ENCODE measurements around the gene OR9Q1.
"Not testable (repeated sequence)": the region's sequence is repeated elsewhere in the genome, so short reads cannot be mapped to it uniquely, and the experiment has no call there.

Gene OR9Q1

DNA sequence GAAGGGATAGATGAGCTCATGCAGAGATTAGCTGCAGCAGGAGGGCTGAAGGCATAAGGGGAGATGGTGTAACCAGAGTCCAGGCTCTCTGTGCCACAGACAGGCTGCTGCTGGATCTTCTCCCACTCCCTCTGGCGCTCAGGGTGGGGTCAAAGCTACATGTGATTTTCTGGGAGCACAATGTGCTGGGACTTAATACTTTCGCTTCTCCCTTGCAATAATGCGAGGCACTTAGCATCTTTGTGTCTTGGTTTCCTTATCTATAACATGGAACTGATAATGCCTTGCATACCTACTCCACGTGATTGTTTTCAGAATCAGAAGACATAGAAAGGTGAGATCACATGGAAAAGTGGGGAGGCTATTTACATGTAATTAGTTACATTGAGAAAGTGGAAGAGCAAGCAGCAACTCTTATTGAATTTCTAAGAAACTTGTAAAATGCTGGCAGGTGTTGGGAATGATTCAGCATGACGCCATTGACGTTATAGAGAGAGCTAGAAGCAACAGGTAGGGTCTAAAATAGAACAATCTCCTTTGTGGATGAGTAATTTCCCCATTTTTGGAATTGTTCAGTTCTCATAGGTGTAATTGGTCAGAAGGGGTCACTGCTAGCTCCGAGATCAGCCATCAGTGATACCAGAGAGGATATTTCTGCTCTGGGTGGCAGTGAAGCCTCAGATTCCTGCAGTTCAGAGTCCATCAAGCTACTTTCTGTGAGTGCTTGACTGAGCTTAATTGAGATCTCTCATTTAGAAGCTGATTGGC is 109.8 kb downstream of the OR9Q1 start:
- no peak for DNase-seq (ENCODE audit: low read depth in 3 of 3)

DNA sequence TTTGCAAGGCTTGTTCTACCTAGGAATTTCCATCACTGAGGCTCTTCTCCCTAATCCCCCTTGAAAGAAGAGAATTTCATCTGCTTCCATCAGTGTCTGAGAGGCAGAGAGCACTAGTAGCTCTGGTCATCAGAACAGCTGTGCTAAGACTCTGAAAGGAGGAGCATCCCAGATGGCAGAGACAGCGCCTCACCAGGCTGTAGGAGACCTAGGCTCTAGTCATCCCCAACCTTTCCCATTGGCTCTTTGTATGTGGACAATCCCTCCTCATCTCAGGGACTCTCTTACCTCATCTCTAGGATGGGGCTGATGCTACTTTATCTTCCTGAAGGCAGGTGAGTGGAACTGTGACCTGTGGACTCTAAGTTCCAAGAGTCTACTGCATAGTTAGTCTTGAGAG is 110.5 kb downstream of the OR9Q1 start:
- DNase-seq (ENCODE audit: low read depth in 3 of 3): no peak

DNA sequence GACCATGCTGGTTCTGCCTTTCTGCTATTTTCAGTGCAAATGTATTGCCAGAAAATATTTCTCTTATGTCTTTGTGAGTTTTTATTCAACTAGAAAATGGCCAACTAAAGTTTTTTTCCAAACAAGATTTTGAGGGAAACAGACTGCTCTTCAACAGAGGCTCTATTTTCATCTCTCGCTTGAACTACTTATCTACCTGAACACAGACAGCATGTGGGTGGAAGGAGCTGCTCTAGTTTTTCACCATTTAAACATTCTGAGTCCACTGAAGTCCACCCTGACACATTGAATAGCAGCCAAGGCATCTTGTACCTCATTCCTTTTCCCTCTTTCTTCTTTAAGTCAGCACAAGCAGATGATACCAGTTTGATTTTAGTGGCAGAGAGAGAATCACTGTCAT is 111.5 kb downstream of the OR9Q1 start:
- no peak for DNase-seq (ENCODE audit: low read depth in 3 of 3)

DNA sequence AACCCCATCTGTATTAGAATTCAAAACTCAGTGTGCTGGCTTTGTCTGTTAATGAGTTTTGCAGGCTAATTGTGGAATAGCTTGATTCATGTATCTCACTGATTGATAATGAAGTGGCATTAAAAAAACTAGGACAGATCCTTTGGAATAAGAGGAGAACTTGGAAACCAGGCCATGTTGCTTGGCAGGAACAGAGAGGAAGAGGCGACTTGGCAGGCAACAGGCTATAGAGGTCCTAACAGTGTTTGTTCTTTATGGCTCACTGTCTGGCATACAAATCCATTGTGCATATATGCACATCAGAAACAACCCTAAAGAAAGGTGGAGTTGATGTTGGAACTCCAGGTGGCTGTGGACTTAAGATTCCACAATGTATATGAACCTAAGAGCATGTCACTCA is 119.1 kb downstream of the OR9Q1 start:
- no peak for DNase-seq (ENCODE audit: low read depth in 3 of 3)

DNA sequence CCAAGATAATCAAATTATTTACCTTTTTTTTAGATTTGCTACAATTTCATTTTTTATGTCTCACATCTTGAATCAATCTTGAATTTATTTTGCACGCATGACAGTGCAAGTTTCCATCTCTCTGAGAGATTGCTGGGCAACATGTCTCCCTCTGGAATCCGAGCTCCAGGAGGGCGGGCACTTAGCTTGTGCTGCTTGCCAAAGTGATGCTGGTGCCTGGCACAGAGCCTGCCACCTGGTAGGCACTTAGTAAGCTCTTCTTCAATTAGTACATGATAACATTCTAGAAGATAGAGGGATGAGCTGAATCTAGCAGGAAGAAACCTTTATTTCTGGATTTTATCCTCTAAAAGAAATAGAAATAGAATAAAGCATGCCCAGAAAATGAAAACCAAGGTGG is 129.1 kb downstream of the OR9Q1 start:
- no peak for DNase-seq (ENCODE audit: low read depth in 3 of 3)

DNA sequence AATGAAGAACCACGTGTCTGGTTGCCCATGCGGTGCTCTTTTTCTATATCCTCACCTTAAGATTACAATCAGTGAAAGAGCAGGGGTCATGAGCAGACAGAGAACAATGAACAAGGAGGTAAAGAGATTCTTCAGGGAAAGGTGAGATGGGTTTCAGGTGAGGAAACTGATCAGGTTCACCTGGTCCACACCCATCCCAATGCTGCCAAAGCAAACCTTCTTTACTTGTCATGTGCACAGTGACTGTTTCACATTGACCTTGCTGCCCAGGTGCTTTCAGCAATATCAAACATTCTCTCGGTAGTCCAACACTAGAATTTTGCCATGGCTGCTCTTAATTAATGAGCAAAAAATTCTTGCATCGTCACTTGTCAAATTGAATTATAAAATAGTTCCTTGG is 140.7 kb downstream of the OR9Q1 start:
- no peak for DNase-seq (ENCODE audit: low read depth in 3 of 3)

DNA sequence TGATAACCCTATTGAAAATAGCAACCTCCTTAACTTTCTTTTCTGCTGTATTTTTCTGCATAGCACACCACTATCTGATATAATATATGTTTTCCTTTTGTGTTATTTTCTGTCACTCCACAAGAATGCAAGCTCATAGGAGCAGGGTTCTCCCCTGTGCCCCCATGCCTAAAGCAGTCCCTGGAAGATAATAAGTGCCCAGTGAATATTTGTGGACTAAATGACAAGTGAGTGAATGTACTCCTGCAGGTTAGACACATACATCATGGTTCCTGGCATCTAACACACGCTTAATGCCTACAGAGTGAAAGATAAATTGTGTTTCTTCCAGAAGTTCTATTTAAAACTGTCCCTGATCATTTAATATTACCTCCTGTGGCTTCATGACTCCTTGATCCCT is 141.3 kb downstream of the OR9Q1 start:
- no peak for DNase-seq (ENCODE audit: low read depth in 3 of 3)

DNA sequence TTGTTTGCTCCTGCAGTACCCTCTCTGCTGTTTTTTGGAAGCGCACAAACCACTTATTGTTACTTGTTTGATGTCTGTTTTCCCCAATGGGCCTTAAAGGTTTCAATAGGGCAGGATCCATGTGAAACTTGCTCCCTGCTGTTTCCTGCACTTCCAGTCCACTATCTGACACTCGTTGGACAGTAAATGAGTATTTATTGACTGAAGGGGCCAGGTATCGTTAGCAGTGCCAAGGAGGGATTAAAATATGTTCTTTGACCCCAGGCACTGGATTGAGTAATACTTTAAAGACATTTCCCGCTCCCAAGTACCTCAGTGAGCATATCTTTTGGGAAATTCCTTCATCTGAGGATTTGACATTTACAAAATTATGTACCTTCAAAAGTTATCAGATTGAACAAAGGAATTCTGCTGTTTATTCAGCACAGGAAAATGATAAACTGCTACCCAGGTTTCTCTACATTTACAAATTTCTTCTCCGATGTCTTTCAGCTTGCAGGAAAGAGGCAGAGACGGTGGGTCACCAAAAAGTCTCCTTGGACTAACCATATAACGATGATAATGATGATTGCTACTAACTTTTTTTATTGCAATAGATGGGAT is 141.9 kb downstream of the OR9Q1 start:
- no peak for DNase-seq (ENCODE audit: low read depth in 3 of 3)

DNA sequence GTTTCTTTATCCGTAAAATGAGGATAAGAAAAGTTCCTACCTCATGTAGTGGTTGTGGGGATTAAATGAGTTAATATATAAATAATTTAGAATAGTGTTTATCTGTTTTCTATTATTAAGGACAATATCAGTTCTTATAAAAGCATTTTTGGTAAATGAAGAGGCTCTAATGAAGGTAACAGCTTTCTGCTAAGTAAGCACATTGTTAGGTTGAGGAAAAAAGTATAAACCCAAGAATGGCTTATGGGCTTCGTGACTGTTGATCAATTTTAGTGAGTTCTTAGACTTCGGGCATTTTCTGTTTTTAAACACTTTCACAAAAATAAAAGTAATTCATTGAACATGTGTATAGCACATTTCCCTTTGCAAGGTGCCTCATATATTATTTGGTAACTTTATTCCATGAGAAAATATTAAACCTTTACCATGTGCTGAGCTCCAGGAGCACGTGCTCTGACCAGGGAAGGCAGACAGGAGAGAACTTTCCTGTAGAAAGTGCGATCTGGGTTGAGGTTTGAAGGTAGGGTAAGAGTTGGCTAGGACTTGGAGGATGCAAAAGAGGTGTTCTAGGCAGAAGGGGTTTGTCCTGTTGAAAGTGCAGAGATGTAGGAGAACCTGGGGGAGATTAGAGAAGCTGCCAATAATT is 153.9 kb downstream of the OR9Q1 start:
- no peak for DNase-seq (ENCODE audit: low read depth in 3 of 3)

DNA sequence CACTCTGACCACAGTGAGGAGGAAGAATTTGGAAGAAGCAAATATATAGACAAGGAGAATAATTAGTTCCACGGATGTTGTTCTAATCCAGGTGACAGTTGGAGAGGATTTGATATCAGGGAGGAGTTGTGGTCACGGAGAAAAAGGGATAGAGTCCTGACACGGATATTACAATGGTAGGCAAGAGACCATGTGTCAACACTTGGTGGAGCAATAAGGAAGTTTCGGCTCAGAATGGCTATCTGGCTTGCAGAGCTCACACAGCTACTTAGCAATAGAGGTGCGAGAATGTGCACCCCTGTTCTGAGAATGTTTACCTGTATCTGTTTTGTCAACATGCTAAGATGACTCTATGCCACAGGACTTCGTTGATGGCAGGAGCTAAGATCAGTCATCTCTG is 154.8 kb downstream of the OR9Q1 start:
- no peak for DNase-seq (ENCODE audit: low read depth in 3 of 3)

DNA sequence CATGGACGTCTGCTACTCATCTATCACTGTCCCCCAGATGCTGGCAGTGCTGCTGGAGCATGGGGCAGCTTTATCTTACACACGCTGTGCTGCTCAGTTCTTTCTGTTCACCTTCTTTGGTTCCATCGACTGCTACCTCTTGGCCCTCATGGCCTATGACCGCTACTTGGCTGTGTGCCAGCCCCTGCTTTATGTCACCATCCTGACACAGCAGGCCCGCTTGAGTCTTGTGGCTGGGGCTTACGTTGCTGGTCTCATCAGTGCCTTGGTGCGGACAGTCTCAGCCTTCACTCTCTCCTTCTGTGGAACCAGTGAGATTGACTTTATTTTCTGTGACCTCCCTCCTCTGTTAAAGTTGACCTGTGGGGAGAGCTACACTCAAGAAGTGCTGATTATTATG is 156.0 kb downstream of the OR9Q1 start:
- no peak for DNase-seq (ENCODE audit: low read depth in 3 of 3)

DNA sequence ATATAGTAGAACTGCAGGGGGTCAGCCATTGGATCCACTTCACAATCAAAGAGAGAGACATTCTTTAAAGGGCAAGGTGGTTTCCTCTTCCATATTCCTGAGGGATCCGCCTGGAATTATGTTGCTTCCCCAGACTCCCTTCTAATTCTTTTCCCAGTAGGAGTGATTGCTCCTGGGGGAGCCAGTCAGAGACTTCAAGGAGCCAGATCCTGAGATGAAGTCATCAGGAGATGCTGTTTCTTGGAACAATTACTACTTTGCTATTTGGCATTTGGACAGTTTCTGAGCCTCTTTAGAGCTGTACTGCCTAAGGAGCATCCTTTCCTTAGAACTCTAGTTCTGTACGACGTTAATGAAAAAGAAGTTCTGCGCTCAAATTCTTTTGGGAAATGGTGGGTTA is 163.3 kb downstream of the OR9Q1 start:
- DNase-seq (ENCODE audit: low read depth in 3 of 3): no peak

DNA sequence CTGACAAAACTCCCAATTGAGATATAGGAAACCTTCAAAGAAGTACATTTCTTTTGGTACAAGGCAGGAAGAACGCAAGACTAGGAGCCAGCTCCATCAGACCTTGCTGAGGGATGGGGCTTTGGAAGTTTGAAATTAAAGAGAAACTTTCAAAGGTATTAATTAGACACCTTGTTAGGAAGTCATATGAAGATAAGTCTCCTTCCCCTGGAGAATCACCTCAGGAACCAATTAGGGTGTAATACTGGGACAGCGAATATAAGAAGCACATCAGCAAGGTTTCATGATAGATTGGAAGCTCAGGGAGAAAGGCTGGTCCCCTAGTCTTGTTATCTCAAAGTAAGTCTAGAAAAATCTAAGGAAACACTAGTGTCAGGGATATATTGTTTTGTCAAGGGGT is 165.1 kb downstream of the OR9Q1 start, which contains the start of gene OR9Q2:
Gene OR9Q2 (plus strand): TSS at position 301 of the 400 bp plus-strand sequence. CDS start 1,421 bp downstream, outside the sequence.
- DNase-seq (ENCODE audit: low read depth in 3 of 3): no peak

DNA sequence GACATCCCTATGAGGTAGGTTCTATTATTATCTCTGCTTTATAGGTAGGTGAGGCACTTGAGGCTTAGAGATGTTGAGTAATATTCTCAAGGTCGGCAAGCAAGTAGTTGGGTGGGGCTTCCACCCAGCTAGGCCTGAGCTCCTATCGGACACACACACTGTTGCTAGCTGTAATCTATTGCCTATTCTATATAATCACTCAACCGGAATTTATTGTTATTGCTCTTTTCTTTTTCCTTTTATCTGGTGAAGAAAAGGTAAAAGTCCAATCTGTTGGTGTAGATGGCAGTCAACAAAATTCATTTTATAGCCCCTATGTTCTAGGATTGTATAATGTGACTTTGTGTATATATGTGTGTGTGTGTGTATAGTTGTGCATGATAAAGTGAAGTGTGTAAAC is 168.5 kb downstream of the OR9Q1 start:
- DNase-seq (ENCODE audit: low read depth in 3 of 3): no peak

DNA sequence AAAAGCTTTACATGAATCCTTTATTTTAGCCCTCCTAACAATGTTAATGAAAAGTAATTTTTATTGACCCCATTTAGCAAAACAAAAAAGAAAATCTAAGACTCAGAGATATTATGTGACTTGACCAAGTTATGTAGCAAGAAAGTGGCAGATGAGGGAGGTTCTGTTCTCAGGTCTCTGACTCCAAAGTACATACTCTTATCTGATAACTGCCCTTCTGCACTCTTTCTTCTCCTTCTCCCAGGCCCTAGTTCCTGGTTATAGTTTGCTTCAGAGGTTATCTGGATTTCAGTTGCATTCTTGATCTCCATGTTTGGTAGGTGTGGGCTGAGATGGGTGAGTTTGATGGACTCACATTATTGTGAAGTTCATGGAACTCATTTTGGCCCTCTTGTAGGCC is 169.7 kb downstream of the OR9Q1 start:
- DNase-seq (ENCODE audit: low read depth in 3 of 3): no peak

DNA sequence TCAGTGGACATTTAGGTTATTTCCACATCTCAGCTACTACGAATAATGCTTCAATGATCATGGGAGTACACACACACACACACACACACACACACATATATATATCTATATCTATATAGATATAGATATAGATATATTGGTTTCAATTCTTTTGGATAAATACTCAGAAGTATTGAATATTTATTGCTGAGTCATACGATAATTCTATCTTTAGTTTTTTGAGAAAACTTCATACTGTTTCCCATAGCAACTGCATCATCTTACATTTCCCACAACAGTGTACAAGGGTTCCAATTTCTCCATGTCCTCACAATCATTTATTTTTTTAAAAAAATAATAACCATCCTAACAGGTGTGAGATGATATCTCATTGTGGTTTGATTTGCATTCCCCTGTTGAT is 172.3 kb downstream of the OR9Q1 start:
- DNase-seq (ENCODE audit: low read depth in 3 of 3): no peak

DNA sequence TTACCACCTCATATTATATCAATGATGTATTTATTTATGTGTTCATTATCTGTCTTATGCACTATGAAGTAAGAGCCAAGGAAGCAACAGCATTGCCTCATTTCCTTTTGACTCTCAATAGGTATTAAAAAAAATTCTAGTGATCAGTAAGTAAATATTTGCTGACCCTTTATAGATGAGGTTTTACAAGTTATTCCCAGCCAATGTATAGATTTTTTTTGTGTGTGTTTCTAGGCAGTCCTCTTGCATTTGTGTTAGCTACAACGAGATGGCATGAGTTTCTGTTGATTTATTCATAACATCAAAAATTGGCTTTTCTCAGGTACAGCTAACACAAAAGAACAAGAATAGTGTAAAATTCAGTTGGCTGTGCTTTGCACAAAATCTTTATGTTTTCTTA is 175.6 kb downstream of the OR9Q1 start:
- DNase-seq (ENCODE audit: low read depth in 3 of 3): no peak

DNA sequence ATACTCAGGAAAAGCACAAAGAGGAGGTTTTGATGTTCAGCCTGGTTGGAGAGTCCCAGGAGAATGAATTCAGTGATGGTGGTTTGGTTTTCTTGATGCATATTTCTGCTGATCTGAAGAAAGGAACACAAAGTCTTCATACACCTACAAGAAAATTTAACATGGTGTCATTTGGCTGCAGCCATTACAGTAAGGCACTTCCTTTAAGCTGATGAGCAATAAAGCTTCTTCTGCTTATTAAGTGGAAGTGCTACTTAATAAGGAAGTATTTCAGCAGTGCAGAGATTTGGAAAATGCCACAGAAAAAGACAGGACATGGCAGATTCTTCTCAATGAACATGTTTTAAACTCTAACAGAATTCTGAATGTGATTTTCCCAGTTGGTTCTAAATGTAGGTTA is 180.4 kb downstream of the OR9Q1 start, which contains the start of gene OR1S2:
Gene OR1S2 (minus strand): TSS at position 101 of the 400 bp plus-strand sequence. CDS start 0 bp downstream, at position 101.
- no peak for DNase-seq (ENCODE audit: low read depth in 3 of 3)

DNA sequence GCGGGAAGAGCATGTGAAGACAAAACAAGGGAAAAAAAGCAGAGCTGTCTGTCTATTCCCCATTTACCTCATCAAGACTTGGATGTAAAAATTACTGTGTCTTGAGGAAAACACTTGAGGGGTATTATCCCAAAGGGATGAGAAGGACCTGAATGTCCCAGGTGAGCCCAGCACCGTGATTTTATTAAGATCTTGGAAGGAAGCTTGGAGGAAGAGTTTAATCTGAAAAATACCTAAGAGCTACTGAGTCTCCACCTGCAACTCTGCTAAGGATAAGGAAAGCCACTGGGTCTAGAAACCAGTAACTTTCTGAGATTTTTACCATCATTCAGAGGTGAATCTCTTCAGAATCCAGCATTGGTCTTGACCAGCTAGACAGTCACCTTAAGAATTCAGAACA is 188.7 kb downstream of the OR9Q1 start, which contains the start of gene OR1S1:
Gene OR1S1 (plus strand): TSS at position 301 of the 400 bp plus-strand sequence.
- DNase-seq (ENCODE audit: low read depth in 3 of 3): not testable (repeated sequence)

DNA sequence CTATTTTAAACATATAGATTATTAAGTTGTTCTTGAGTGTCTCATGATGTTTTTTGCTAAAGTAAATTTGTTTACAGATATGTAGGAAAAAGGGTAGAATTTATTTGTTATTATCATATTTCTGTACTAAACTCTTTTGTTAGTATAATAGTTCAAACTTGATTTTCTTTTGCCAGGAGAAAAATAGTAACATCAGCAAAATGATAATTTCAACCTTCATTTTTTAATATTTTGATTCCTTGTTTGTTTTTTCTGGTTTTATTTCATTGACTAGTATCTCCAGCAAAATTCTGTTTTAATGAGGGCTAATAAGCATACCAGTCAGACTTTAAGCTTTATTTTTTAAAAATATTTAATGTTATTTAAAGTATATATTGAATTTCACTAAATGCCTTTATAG is 192.8 kb downstream of the OR9Q1 start:
- no peak for DNase-seq (ENCODE audit: low read depth in 3 of 3)

DNA sequence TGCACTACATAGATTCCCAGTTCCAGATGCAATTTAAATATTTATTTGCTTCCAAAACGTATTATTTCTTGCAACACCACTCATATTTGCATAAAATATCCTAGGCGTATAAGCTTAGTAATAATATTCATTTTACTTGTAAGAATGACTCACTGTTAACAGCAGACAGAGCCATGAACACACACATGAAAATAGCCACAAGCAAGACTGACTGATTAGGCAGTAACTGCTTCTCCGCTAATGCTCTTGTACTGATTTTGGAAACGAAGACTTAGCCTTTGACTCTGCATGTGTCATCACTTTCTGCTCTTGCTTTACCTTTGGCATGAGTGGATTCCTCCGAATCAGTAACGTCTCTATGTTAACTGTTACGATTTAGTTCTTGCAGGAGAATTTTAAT is 199.0 kb downstream of the OR9Q1 start:
- DNase-seq (ENCODE audit: low read depth in 3 of 3): no peak

DNA sequence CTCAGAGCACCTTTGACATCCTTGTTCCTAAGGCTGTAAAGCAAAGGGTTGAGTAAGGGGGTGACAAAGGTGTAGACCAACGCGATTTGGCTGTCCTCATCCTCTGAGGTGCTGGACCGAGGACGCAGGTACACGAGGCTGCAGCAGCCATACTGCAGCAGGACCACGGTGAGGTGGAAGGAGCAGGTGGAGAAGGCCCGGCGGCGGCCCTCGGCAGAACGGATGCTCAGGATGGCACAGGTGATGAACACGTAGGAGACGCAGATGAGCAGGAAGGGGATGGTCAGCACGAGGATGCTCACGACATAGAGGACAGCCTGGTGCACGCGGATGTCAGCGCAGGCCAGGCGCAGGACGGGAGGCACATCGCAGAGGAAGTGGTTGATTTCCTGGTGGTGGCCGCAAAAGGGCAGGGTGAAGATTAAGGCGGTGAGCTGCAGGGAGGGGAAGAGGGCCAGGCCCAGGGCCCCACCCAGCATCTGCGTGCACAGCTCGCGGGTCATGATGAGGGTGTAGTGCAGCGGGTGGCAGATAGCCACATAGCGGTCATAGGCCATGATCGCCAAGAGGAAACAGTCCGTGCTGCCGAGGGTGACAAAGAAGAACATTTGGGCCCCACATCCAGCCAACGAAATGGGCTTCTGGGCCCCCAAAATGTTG is 204.4 kb downstream of the OR9Q1 start:
- DNase-seq (ENCODE audit: low read depth in 3 of 3): no peak

Measured in stimulated activated CD4-positive, alpha-beta T cell treated with anti-CD3 and anti-CD28 coated beads, TNF-alpha, amount 100 ng/mL, for 4 hours (primary cell).